Fibroblast of pulmonary artery (primary cell): ENCODE measurements around the gene RNF150.
"Not testable (repeated sequence)": the region's sequence is repeated elsewhere in the genome, so short reads cannot be mapped to it uniquely, and the experiment has no call there.

ENCODE experiments used
- DNase-seq: peaks from one replicate; pipeline ENCODE4 v3.0.0-alpha.2; 2010; ENCODE audit warnings: low read depth
- H3K4me3 ChIP-seq: replicated peaks from 2 replicates; pipeline ENCODE4 v1.5.1; 2011; ENCODE audit warnings: low read depth, mild to moderate bottlenecking, control low read depth, low read length, moderate library complexity
- CTCF ChIP-seq: IDR thresholded peaks from 2 replicates; pipeline ENCODE4 v1.5.1; 2011; ENCODE audit warnings: mild to moderate bottlenecking, control low read depth, low read length, inconsistent platforms; ENCODE audit errors: missing control alignments

Gene RNF150

GRCh38 chr4:140826701-140827027 lies 306.6 kb downstream of the RNF150 start:
- DNase-seq: no peak
- TF ChIP-seq CTCF: no peak
- no peak overlapping the region for H3K4me3 ChIP-seq

GRCh38 chr4:140820520-140820919 lies 312.7 kb downstream of the RNF150 start:
- not testable (repeated sequence) for H3K4me3 ChIP-seq

GRCh38 chr4:140819610-140820009 lies 313.7 kb downstream of the RNF150 start:
- no peak overlapping the region for H3K4me3 ChIP-seq
- no peak for TF ChIP-seq CTCF
- DNase-seq: no peak

More at GRCh38 chr4:140820520-140820919, 312.7 kb downstream of the RNF150 start:
- DNase-seq: not testable (repeated sequence)

- DNase-seq: no peak
- no peak for TF ChIP-seq CTCF
- no peak overlapping the region for H3K4me3 ChIP-seq
Measured at GRCh38 chr4:140818433-140818832, 314.8 kb downstream of the RNF150 start.

GRCh38 chr4:140816806-140817510 lies 316.3 kb downstream of the RNF150 start:
- no peak overlapping the region for H3K4me3 ChIP-seq

GRCh38 chr4:140813804-140814203 lies 319.5 kb downstream of the RNF150 start:
- DNase-seq: no peak
- H3K4me3 ChIP-seq: no peak overlapping the region
- no peak for TF ChIP-seq CTCF

More at GRCh38 chr4:140816806-140817510, 316.3 kb downstream of the RNF150 start:
- no peak for DNase-seq
- TF ChIP-seq CTCF: no peak

GRCh38 chr4:140812916-140813315 lies 320.4 kb downstream of the RNF150 start:
- no peak for TF ChIP-seq CTCF
- H3K4me3 ChIP-seq: no peak overlapping the region
- DNase-seq: no peak

GRCh38 chr4:140811429-140811828 lies 321.8 kb downstream of the RNF150 start:
- no peak overlapping the region for H3K4me3 ChIP-seq
- DNase-seq: no peak
- TF ChIP-seq CTCF: no peak

GRCh38 chr4:140810591-140811169 lies 322.6 kb downstream of the RNF150 start:
- H3K4me3 ChIP-seq, DNase-seq: not testable (repeated sequence)
